Measurements from ENCODE around the gene RGS13.

The RGS13 gene, protein sequence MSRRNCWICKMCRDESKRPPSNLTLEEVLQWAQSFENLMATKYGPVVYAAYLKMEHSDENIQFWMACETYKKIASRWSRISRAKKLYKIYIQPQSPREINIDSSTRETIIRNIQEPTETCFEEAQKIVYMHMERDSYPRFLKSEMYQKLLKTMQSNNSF

GRCh38 chr1:192635939-192636338, at the start of gene RGS13:
RGS13 (plus strand) TSS chr1:192636147; CDS start chr1:192644335, 8,188 bp downstream.
- in situ Hi-C loops (cut with MboI; ENCODE audit: low pct_unique_long_range_greater_than_20kb, low sequenced_read_pairs, unreplicated experiment): no loop called here
- DNase-seq (ENCODE audit: low spot score): no peak
- TF ChIP-seq, protein P1, sequence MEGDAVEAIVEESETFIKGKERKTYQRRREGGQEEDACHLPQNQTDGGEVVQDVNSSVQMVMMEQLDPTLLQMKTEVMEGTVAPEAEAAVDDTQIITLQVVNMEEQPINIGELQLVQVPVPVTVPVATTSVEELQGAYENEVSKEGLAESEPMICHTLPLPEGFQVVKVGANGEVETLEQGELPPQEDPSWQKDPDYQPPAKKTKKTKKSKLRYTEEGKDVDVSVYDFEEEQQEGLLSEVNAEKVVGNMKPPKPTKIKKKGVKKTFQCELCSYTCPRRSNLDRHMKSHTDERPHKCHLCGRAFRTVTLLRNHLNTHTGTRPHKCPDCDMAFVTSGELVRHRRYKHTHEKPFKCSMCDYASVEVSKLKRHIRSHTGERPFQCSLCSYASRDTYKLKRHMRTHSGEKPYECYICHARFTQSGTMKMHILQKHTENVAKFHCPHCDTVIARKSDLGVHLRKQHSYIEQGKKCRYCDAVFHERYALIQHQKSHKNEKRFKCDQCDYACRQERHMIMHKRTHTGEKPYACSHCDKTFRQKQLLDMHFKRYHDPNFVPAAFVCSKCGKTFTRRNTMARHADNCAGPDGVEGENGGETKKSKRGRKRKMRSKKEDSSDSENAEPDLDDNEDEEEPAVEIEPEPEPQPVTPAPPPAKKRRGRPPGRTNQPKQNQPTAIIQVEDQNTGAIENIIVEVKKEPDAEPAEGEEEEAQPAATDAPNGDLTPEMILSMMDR (IDR thresholded peaks at IDR 0.05; ENCODE audit: extremely low read depth, insufficient read depth, missing control alignments): no peak

DNA sequence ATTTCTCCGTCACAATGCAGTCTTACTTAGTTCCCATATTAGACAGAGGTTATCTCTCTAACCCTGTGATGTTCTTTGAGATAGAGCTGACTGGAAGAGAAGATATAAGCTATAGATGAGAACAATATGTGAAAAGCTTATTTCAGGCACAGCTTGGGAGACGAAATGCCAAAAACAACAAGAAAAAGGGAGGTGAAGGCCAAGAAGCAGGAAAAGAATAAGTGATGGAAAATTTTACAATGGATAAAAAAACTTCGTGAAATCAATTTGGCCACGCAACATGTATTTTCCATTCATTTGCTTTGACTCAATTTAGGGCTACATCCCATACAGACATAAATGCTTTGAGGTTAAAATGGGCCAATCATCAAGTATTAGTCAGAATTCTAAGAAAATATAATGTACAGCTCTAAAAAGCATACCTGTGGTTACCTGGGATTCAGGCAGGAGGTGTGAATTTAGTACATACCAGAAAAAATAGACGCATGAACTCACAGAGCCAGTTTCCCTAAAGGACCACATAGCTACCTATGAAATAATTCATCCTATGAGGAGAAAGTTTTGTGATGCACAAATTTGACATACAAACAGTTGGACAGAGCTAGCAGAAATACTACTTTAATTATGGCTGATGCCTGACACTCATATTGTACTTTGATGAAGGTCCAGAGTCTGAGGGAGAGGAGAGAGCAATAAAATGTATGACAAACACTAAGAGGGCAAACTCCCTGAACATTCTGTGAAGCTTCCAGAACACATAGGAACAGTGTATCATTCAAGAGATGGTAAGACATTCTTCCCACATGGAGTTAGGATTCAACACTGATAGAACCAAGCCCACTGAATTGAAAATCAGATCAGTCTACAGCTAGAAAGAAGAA, 48.3 kb upstream of the RGS13 start:
- TF ChIP-seq, protein P1 (IDR thresholded peaks at IDR 0.05; ENCODE audit: extremely low read depth, insufficient read depth, missing control alignments): no peak
- in situ Hi-C loops (cut with MboI; ENCODE audit: low pct_unique_long_range_greater_than_20kb, low sequenced_read_pairs, unreplicated experiment): loop anchor here (10.0 kb wide), 1 partner anchor 73 kb away; no protein-coding TSS in a partner anchor
- no peak for DNase-seq (ENCODE audit: low spot score)

GRCh38 chr1:192588546-192588945, 47.4 kb upstream of the RGS13 start:
- in situ Hi-C loops (cut with MboI; ENCODE audit: low pct_unique_long_range_greater_than_20kb, low sequenced_read_pairs, unreplicated experiment): loop anchor here (10.0 kb wide), 1 partner anchor 74 kb away; no protein-coding TSS in a partner anchor
- TF ChIP-seq, protein P1 (IDR thresholded peaks at IDR 0.05; ENCODE audit: extremely low read depth, insufficient read depth, missing control alignments): no peak
- DNase-seq (ENCODE audit: low spot score): no peak

DNA sequence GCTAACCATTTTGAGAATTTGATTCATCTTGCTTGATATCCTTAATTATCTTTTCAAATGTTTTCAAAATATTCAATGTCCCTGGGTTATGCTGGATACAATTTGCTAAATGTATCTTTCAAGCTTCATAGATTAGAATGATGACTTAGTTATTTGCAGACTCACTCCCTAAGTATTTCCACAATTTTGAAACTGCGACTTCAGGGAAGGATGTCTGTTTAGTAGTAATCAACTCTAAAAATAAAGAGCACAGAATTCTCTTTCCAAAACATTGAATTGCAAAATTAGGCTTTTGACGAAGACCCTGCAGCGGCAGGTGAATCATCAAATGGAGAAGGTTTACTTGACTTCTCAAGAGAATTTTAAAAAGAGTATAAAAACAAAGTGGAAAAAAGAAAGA, 46.1 kb upstream of the RGS13 start:
- DNase-seq (ENCODE audit: low spot score): no peak
- in situ Hi-C loops (cut with MboI; ENCODE audit: low pct_unique_long_range_greater_than_20kb, low sequenced_read_pairs, unreplicated experiment): loop anchor here (10.0 kb wide), 1 partner anchor 75 kb away; no protein-coding TSS in a partner anchor
- TF ChIP-seq, protein P1 (IDR thresholded peaks at IDR 0.05; ENCODE audit: extremely low read depth, insufficient read depth, missing control alignments): no peak

DNA sequence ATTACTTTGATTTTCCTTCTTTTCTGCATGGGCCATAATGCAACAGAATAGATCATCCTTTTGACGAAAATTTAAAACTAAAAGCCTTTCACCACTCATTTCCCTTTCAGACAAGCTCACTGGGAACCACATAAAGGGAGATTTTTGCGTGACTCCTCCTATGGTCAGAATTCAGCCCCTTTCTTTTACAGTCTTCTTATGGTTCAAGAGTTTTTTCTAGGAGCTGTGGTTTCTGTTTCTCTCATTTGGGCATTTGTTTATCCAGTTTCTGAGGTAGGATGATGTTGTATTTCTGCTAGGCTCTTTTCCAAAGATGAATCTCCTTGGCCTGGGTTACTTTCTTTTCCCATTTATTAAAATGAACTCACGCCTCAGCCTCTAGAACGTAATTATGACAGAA, 43.4 kb upstream of the RGS13 start:
- in situ Hi-C loops (cut with MboI; ENCODE audit: low pct_unique_long_range_greater_than_20kb, low sequenced_read_pairs, unreplicated experiment): no loop called here
- TF ChIP-seq, protein P1 (IDR thresholded peaks at IDR 0.05; ENCODE audit: extremely low read depth, insufficient read depth, missing control alignments): no peak
- DNase-seq (ENCODE audit: low spot score): no peak

- in situ Hi-C loops (cut with MboI; ENCODE audit: low pct_unique_long_range_greater_than_20kb, low sequenced_read_pairs, unreplicated experiment): no loop called here
- DNase-seq (ENCODE audit: low spot score): no peak
- TF ChIP-seq, protein P1 (IDR thresholded peaks at IDR 0.05; ENCODE audit: extremely low read depth, insufficient read depth, missing control alignments): no peak
Measured at GRCh38 chr1:192592981-192593708, 42.8 kb upstream of the RGS13 start.
